Heart left ventricle (tissue), 16 donors: ENCODE results near the gene EGFL8. TPM values are rescaled to one million over a fixed set of nuclear protein-coding genes. Genes with fewer than 3 reads are reported as not detected.

ENCODE experiments used
- ATAC-seq, 4 donors: fragments of 200-7000 bp; cut with Tn5 transposase; one replicate each; pipeline ENCODE4 v1.9.1; 2020 to 2022; ENCODE audit warnings: moderate library complexity in 4 of 4, mild to moderate bottlenecking in 3 of 4, moderate number of reproducible peaks in 1 of 4
- DNase-seq, 5 donors: peaks; one replicate each; pipeline ENCODE4 v3.0.0-alpha.2; 2020
- H3K27ac ChIP-seq, 12 donors: fragments of 200-600 bp; sonication (generic) in 4 of 12; one replicate each; pipeline versions ENCODE4 v1.5.0 to v1.8.0; 2016 to 2022; ENCODE audit warnings: mild to moderate bottlenecking in 2 of 12
- H3K27me3 ChIP-seq, 9 donors: fragments of 200-600 bp; sonication (generic) in 2 of 9; one replicate each; pipeline versions ENCODE4 v1.5.1 to v1.8.0; 2016 to 2022; ENCODE audit warnings: mild to moderate bottlenecking in 3 of 9
- H3K36me3 ChIP-seq, 9 donors: fragments of 200-600 bp; sonication (generic) in 2 of 9; one replicate each; pipeline versions ENCODE4 v1.5.0 to v1.8.0; 2018 to 2022; ENCODE audit warnings: mild to moderate bottlenecking in 2 of 9
- H3K4me1 ChIP-seq, 12 donors: fragments of 200-600 bp; sonication (generic) in 4 of 12; one replicate each; pipeline versions ENCODE4 v1.5.0 to v1.8.0; 2016 to 2022; ENCODE audit warnings: mild to moderate bottlenecking in 3 of 12
- H3K4me3 ChIP-seq, 12 donors: fragments of 200-600 bp; sonication (generic) in 4 of 12; one replicate each; pipeline versions ENCODE4 v1.5.0 to v1.8.0; 2017 to 2022; ENCODE audit warnings: mild to moderate bottlenecking in 9 of 12, moderate library complexity in 4 of 12
- H3K9me3 ChIP-seq, 12 donors: fragments of 200-600 bp; sonication (generic) in 4 of 12; one replicate each; pipeline versions ENCODE4 v1.5.0 to v1.8.0; 2016 to 2022; ENCODE audit warnings: mild to moderate bottlenecking in 1 of 12
- CTCF ChIP-seq, 12 donors: fragments of 200-600 bp; sonication (generic) in 4 of 12; IDR thresholded peaks; one replicate each; pipeline versions ENCODE4 v1.5.0 to v1.8.0; 2018 to 2022; ENCODE audit warnings: antibody characterized with exemption in 12 of 12, mild to moderate bottlenecking in 5 of 12
- POLR2A ChIP-seq, 2 donors: fragments of 450-650 bp; IDR thresholded peaks; one replicate each; pipeline ENCODE4 v1.6.1; 2017; ENCODE audit warnings: antibody characterized with exemption in 2 of 2, mild to moderate bottlenecking in 2 of 2, moderate library complexity in 2 of 2
- WGBS, 4 donors: extraction: QIAGEN DNeasy Blood & Tissue Kit in 2 of 4; methylation state at CpG; one replicate each; pipeline versions ENCODE4 v1.1.5 to v1.1.7; 2013 to 2018; 5-methylcytosine and 5-hydroxymethylcytosine counted together
- intact Hi-C, 10 donors: fragments of 100-400 bp; cut with DNase I; formaldehyde crosslinking; loops; one replicate each; pipeline versions ENCODE4 v1.11.1 to v1.14.2; 2022
- polyA plus RNA-seq, 2 donors: library from polyadenylated mRNA; stranded (reverse); fragments of 200-250 nt; gene quantifications; one replicate each; pipeline ENCODE4 v1.2.3, GENCODE V29; 2013
- total RNA-seq, 9 donors: library from RNA; depleted of rRNA in 2 of 9; stranded (reverse); fragments of >200 nt in 2 of 9; fragmentation: NEBNext Ultra II Directional in 3 of 9; extraction: Animal tissue kit (Norgen Biotek cat#: 25700) in 3 of 9; gene quantifications; one replicate each; pipeline versions ENCODE4 v1.1.0 to v1.2.4, GENCODE V29; 2016 to 2023
- donor health status: ischemic (EF 13 %, LVEDD 7.1; RV severe dilation, severe dysfunction).
- donor health status: healthy with polysubstance abuse.
- donor health status: DM: no; HTN: yes; CAD: no.
- donor health status: DM: no; HTN: no; CAD: no.
- donor health status: ischemic (EF 25% LVEDD 6.9; RV normal size, moderate dysfunction).
- donor health status: ischemic (EF 25% LVEDD 5.7; RV mildly dilated, moderate dysfunction).
- donor health status: healthy.
- donor health status: DM: yes; HTN: yes; CAD: no.
- donor health status: ischemic (EF 35%, LVEDD 5.7; RV mildly dilated, moderate dysfunction).
- donor health status: nonischemic (EF 11% LVEDD 7.7; RV severe dilation, severe dysfunction).
- donor health status: DM: yes; HTN: yes; CAD: no.
- donor health status: PGD.
- donor health status: ischemic (EF 29% LVEDD 5.4; RV normal size, mild dysfunction).
- donor health status: nonischemic (EF 23%, LVEDD 6.1; RV moderate dilation, normal function).

Gene EGFL8
- total and polyA plus RNA-seq, 11 donors: 2.4 to 11.2 (median 6.1) TPM

GRCh38 chr6:32176476-32177182 is 12.2 kb downstream of the EGFL8 start:
- intact Hi-C loops: loop anchor here in 5 of 10 donors (1.0 to 10.0 kb wide), 7 partner anchors 19 to 512 kb away; partner anchors contain the start of genes C6orf47 (in 2 of the 5), CSNK2B (in 2 of the 5), FKBPL (in 2 of the 5) and GPANK1 (in 2 of the 5)
- no peaks in the 10 kb centered on the region for H3K9me3 ChIP-seq
- H3K27ac ChIP-seq: peak overlapping the region; percentile 87 to 100 (median 97)
- ATAC-seq: no peak
- H3K36me3 ChIP-seq: peaks cover 0 to 23% (median 15%) of the 10 kb centered on the region in 9 donors
- TF ChIP-seq POLR2A (IDR thresholded peaks at IDR 0.05): no peak
- no peak for TF ChIP-seq CTCF (IDR thresholded peaks at IDR 0.05)
- H3K4me3 ChIP-seq: peak overlapping the region; percentile 5 to 99 (median 88)
- 18 to 30% (median 22%) methylated on average over 5 of the region's 5 CpGs for WGBS, 4 donors
- no peaks in the 10 kb centered on the region for H3K27me3 ChIP-seq
- peaks cover 11 to 64% (median 43%) of the 10 kb centered on the region in 12 donors for H3K4me1 ChIP-seq
- no peak for DNase-seq

GRCh38 chr6:32177183-32177787 is 12.9 kb downstream of the EGFL8 start:
- peaks cover 11 to 71% (median 48%) of the 10 kb centered on the region in 12 donors for H3K4me1 ChIP-seq

GRCh38 chr6:32177788-32178546 is 13.6 kb downstream of the EGFL8 start, which contains the start of gene RNF5:
Gene RNF5 (plus strand): TSS chr6:32178405. CDS start chr6:32178512, 107 bp downstream.
- peak within 1 kb of the TSS; percentile 47 to 99 (median 87) for H3K4me3 ChIP-seq
- ATAC-seq (peak; percentile 82 to 89 (median 88)), DNase-seq (peak; percentile 92 to 98 (median 97))
- TF ChIP-seq POLR2A (IDR thresholded peaks at IDR 0.05) (peak in 1 of 2 donors; percentile 30), CTCF (IDR thresholded peaks at IDR 0.05) (no peak)
- peaks cover 0 to 36% (median 25%) of the 10 kb centered on the region in 9 donors for H3K36me3 ChIP-seq
- H3K27ac ChIP-seq: peak within 1 kb of the TSS; percentile 87 to 100 (median 97)
- no peaks in the 10 kb centered on the region for H3K27me3 ChIP-seq
- H3K9me3 ChIP-seq: no peaks in the 10 kb centered on the region
- whole genome bisulfite sequencing, 4 donors: 0 to 2% (median 1%) methylated on average over 28 to 33 of the region's 33 CpGs
- intact Hi-C loops: loop anchor here in 6 of 10 donors (1.0 to 10.0 kb wide), 5 partner anchors 17 to 513 kb away; partner anchors contain the start of genes C6orf47 (in 2 of the 6), CSNK2B (in 2 of the 6), GPANK1 (in 2 of the 6) and LY6G5B (in 2 of the 6)
- H3K4me1 ChIP-seq: peaks cover 11 to 76% (median 52%) of the 10 kb centered on the region in 12 donors

More at GRCh38 chr6:32177183-32177787, 12.9 kb downstream of the EGFL8 start:
- WGBS, 4 donors: 0 to 2% (median 1%) methylated on average over 19 to 20 of the region's 20 CpGs
- DNase-seq: peak in 1 of 5 donors; percentile 59
- Histone ChIP-seq H3K27ac (peak overlapping the region; percentile 87 to 100 (median 97)), H3K27me3 (no peaks in the 10 kb centered on the region), H3K4me3 (peak overlapping the region; percentile 26 to 99 (median 87)), H3K9me3 (no peaks in the 10 kb centered on the region), H3K36me3 (peaks cover 0 to 29% (median 18%) of the 10 kb centered on the region in 9 donors)
- intact Hi-C loops: loop anchor here in 5 of 10 donors (1.0 to 10.0 kb wide), 5 partner anchors 18 to 512 kb away; partner anchors contain the start of genes C6orf47 (in 2 of the 5), CSNK2B (in 2 of the 5), GPANK1 (in 2 of the 5) and LY6G5B (in 2 of the 5)
- ATAC-seq: peak; percentile 1 to 23 (median 15)
- no peak for TF ChIP-seq CTCF (IDR thresholded peaks at IDR 0.05)
- peak in 1 of 2 donors; percentile 39 for TF ChIP-seq POLR2A (IDR thresholded peaks at IDR 0.05)
